SK-N-SH treated with all-trans-retinoic acid at 6 μM for 48 hours (cell line): Measurements from ENCODE around the gene MAML3.

ENCODE experiments used
- CREB5 ChIP-seq: fragments of 250-450 bp; sonication (Bioruptor Pico); IDR thresholded peaks from 2 replicates; pipeline ENCODE4 v1.5.1; 2020; ENCODE audit warnings: low read depth, mild to moderate bottlenecking, moderate library complexity
- OSR1 ChIP-seq: fragments of 250-450 bp; sonication (Bioruptor Pico); IDR thresholded peaks from 2 replicates; pipeline ENCODE4 v1.8.0; 2022; ENCODE audit warnings: moderate library complexity, mild to moderate bottlenecking, inconsistent platforms
- TOX ChIP-seq: fragments of 250-450 bp; sonication (Bioruptor Pico); IDR thresholded peaks from 2 replicates; pipeline ENCODE4 v1.8.0; 2021; ENCODE audit warnings: mild to moderate bottlenecking, moderate library complexity, borderline replicate concordance
- ZNF565 ChIP-seq: fragments of 450-650 bp; formaldehyde crosslinking; conservative IDR thresholded peaks from 2 replicates; pipeline ENCODE4 v1.5.0; 2020; ENCODE audit warnings: low read depth, mild to moderate bottlenecking, moderate library complexity
- ZNF8 ChIP-seq: fragments of 450-650 bp; formaldehyde crosslinking; IDR thresholded peaks from 2 replicates; pipeline ENCODE4 v1.5.0; 2020; ENCODE audit warnings: mild to moderate bottlenecking, moderate library complexity

- TF ChIP-seq OSR1 (CRISPR knock-in tag): no peak
- no peak for TF ChIP-seq CREB5
- no peak for TF ChIP-seq ZNF565 (CRISPR knock-in tag)
- TF ChIP-seq ZNF8: no peak
- TF ChIP-seq TOX: no peak
These were observed 100.8 kb downstream of the MAML3 start for GRCh38 chr4:140053185-140053584.
